Choroid plexus epithelial cell (primary cell): Measurements from ENCODE around the gene KIF20B.
A peak's percentile ranks its signal among the peaks of the same experiment; 100 is the strongest.

Experiments used
- DNase-seq: peaks from one replicate; pipeline ENCODE4 v3.0.0-alpha.2; 2010; ENCODE audit warnings: low read depth
- H3K4me3 ChIP-seq: 2 replicates; pipeline ENCODE4 v1.5.1; 2011; ENCODE audit warnings: low read depth, mild to moderate bottlenecking, control low read depth, low read length, moderate library complexity
- CTCF ChIP-seq: conservative IDR thresholded peaks from 2 replicates; pipeline ENCODE4 v1.5.1; 2011; ENCODE audit warnings: low read depth, mild to moderate bottlenecking, control low read depth, inconsistent platforms, low read length, moderate library complexity

The KIF20B gene

GRCh38 chr10:89668386-89669071 is 32.9 kb upstream of the KIF20B start:
- no peak for DNase-seq
- H3K4me3 ChIP-seq, result no peak overlapping the region
- TF ChIP-seq CTCF, result no peak

- no peak for DNase-seq
- no peak overlapping the region for H3K4me3 ChIP-seq
- TF ChIP-seq CTCF, result no peak
Measured at GRCh38 chr10:89669985-89670384, 31.4 kb upstream of the KIF20B start.

- no peak for TF ChIP-seq CTCF
- H3K4me3 ChIP-seq, result no peak overlapping the region
Measured at GRCh38 chr10:89670926-89671325, 30.5 kb upstream of the KIF20B start.

GRCh38 chr10:89677341-89677740 is 24.0 kb upstream of the KIF20B start:
- TF ChIP-seq CTCF, result no peak
- no peak for DNase-seq
- no peak overlapping the region for H3K4me3 ChIP-seq

More at GRCh38 chr10:89670926-89671325, 30.5 kb upstream of the KIF20B start:
- DNase-seq, result no peak

GRCh38 chr10:89679986-89680385 is 21.4 kb upstream of the KIF20B start:
- TF ChIP-seq CTCF, result no peak
- H3K4me3 ChIP-seq, result no peak overlapping the region
- DNase-seq, result no peak

GRCh38 chr10:89683883-89684282 is 17.5 kb upstream of the KIF20B start:
- TF ChIP-seq CTCF, result no peak
- DNase-seq, result no peak
- no peak overlapping the region for H3K4me3 ChIP-seq

GRCh38 chr10:89684604-89685003 is 16.8 kb upstream of the KIF20B start:
- TF ChIP-seq CTCF, result no peak
- H3K4me3 ChIP-seq, result no peak overlapping the region
- DNase-seq, result peak; percentile 38
